Left renal cortex interstitium (tissue), 4 donors: ENCODE data around the gene FRYL. TPM values are rescaled to one million over a fixed set of nuclear protein-coding genes. Genes with fewer than 3 reads are reported as not detected.

Experiments used
- DNase-seq, 4 donors: peaks; one replicate each; pipeline ENCODE4 v3.0.0-alpha.2; 2013; ENCODE audit warnings: low read depth in 4 of 4, low spot score in 2 of 4, missing footprints in 1 of 4
- polyA plus RNA-seq, 4 donors: library from polyadenylated mRNA; unstranded; fragments of 120-200 nt; gene quantifications; one replicate each; pipeline ENCODE4 v1.2.1, GENCODE V29; 2013; ENCODE audit not compliant: insufficient read length in 4 of 4

The FRYL gene
- polyA plus RNA-seq, 4 donors = 38.4 to 52.3 (median 43.8) TPM

DNA sequence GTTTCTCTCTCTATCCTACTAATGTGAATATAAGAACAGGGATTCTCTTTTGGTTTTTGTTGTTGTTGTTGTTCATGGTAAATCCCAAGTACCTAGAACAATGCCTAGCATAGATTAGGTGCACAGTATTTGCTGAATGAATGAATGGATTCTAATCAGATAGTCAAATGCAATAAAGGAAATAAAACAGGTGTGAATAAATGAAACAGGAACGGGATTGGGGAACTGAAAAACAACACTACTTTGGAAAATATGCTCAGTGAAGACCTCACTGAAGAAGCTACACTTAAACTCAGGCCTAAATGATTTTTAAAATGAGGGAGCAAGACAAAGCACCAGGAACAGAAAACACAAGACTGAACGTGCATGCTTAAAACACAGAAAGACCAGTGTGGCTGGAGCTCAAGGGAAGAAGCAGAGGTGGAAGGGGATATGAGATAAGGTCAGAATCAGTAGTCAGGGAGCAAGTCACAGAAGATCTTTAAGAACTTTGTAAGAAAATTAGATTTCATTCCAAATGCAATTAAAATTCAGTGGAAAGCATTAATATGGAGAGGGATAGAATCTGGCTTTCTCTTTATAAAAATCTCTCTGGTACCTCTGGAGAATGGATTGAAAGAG lies 145.3 kb downstream of the FRYL start:
- no peak for DNase-seq

DNA sequence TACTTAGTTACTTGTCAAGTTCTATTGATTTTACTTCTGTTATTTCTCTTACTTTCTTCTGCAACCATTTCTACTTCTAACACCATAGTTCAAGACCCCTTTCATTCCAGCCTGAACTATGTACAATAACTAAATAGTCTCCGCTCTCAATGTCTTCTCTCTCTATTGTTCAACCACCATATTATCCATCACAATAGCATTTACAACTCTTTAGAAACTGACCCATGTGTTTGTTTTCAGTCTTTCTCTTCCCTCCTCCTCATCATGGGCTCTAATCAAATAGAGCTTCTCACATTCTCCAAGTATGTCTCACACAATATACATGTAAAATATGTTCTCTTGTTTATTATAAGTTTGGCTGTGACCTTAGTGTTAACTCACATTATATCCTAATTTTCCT lies 146.4 kb downstream of the FRYL start:
- no peak for DNase-seq

DNA sequence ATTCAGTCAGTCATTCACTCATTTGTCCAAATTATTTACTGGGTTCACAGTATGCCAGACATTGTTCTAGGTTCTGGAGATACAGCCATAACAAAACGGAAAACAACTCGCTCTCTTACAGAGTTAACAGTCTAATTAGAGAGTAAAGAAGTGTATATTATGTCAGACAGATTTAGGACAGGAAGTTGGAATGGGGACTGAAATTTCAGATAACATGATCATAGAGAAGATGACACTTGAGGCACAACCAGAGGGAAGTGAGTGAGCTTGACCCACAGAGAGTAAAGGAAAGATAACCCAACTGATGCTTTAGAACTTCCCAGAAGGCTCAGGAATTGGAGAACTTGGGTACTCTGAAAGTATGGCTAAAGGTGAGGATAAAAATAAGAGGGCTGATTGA lies 150.6 kb downstream of the FRYL start:
- DNase-seq = no peak

DNA sequence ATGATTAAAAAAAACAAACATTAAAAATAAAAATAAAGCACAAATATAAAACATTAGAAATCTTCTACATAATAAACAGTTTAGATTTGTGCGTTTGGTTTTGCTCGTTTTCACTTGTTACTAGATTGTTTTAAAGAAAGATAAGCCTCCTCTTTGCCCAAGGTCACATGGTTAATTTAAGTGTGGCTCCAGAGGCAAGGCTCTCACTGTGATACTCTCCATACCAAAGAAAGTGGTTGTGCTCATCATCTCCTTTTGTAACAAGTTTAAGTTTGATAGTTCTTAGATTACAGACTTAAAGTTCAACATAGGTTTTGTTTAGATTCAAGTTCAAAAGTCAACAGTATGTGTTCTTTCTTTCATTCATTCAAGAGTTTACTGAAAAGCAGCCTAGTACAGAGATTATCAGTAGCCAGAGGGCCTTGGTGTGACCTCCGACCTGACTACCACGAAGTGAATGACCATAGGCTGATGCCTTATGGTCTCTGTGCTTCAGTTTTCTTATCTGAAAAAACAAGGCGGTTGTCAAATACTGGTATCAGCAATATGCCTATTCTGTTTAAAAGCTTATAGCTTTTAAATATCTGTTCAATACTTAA lies 156.8 kb downstream of the FRYL start:
- DNase-seq = no peak

DNA sequence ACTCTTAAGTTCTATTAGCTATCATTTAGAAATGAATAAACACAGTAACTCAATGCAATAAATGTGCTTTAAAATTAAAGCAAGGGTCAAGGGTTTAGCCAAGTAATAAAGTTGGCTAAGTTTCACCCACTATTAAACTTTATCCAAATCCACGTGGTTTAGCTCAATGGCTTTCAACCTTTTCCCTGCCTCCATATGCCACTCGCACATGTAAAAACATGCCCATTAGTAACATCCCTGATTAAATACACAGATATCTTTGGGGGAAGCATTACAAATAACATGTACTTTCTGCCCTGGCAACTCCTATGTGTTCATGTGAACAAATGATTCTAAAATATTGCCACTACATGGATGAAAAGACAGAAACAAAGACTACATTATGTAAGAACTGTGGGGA lies 159.2 kb downstream of the FRYL start:
- DNase-seq = no peak

DNA sequence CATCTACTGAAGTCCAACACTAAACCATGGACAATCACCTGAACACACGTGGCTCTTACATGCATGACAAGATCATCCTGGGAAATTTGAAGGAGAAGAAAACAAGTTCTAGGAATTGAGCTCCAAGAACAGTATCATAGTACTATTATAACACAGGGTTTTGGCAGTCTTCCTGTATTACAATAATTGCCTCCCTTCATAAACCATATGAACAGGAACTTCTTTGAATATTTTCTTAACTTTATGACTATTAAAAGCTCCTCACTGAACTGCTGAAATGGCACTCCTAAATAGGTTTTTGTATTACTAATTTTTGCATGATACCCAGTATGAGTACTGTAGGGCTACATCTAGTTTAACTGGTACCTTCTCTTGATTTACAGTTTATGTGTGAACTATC lies 160.0 kb downstream of the FRYL start:
- DNase-seq = no peak

DNA sequence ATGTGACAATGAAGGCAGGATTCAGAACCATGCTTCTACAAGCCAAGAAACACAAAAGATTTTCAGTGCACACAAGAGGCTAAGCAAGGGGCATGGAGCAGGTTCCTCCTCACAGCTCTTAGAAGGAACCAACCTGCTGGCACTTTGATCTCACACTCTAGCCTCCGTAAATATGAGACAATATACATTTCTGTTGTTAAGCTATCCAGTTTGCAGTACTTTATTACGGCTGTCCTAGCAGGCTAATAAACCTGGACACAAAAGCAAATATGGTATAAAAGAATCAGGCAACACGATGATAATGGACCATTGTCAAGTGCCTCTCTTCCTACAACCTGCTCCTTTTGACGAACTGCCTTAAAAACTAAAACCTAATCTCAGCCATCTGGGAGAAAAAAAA lies 175.6 kb downstream of the FRYL start:
- no peak for DNase-seq

DNA sequence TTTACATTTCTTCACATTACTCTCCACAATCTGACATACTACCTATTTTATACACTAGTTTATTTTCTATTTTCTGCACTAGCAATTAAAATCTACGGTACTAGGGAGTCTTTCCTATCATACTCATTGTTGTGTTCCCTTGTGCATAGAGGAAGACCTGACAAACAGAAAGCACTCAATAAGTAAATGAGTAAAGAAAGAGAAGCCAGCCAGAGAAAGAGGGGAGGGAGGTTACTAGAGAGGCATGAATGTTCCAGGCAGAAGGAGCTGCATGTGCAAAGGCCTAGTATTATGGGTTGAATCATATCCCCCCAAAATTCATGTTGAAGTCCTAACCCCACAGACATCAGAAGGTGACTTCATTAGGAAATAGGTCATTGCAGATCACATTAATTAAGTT lies 176.0 kb downstream of the FRYL start:
- DNase-seq = no peak

DNA sequence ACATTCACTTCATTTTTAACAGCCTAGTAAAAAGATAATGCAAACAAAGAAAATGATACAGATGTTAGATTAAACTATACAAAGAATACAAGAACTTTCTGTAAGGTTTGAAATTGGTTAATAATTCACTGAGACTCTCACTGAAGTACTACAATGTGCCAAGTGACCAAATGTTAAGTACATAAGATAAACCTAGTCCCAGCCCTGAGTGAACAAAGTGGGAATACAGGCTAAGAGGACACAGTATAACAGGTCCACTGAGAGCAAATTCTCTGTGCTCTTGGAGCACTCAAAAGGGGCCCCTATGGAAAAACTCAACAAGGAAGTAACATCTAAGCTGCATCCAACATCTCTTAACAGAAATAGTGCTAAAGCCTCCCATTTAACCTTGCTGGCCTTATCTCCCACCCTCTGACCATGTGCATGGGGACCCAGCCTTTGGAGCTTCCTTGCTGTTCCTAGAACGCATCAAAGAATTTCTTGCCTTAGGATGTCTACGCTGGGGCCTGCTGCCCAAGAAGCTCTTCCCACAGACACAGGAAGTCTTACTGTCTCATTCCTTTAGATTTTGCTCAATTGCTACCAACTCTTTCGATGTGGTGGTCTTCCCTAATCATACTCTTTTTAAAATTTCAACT lies 176.6 kb downstream of the FRYL start:
- no peak for DNase-seq

DNA sequence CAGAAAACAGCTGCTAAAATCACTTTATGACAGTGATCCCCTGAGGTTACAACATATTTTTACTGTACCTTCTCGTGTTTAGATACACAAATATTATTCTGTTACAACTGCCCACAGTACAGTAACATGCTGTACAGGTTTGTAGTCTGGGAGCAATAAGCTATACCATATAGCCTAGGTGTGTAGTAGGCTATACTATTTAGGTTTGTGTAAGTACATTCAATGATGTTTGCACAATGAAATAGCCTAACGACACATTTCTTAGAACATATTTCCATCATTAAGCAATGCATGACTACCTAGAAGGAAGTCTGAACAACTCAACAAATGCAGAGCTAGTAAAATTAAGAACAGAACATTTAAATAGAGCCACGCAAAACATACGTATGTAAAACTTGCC lies 177.3 kb downstream of the FRYL start:
- DNase-seq = no peak

DNA sequence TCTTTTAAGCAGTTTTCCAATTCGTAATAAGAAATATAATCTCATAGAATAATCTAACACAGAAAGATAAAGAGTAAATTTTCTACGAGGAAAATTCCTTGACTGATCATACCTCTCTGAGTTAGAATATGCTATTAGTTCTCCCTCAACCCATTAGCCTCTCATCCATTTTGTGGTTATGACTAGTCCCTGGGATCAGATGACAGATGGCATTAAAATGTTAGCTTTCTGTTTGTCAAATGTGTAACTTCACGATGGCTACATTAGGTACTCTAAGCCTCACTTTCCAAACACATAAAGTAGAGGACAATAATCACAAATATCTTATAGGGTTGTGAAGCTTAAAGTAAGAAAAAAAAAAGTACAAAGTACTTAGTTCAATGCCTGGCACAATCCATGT lies 177.9 kb downstream of the FRYL start:
- no peak for DNase-seq

DNA sequence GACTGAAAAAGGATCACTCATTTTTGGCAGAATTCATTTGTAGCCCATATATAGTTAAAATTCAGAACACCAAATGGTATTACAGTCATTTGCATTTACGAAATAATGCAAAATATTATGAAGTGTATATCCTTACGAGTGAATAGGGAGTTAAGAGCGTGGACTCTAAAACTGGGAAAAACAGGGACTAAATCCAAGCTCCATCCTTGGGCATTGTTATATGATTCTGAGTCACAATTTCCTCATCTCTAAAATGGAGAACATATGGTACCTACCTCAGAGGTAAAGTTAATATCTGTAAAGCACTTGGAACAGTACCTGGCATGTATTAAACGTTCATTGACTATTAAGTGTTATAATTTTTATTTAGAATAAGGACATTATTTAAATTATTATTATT lies 183.7 kb downstream of the FRYL start:
- no peak for DNase-seq

DNA sequence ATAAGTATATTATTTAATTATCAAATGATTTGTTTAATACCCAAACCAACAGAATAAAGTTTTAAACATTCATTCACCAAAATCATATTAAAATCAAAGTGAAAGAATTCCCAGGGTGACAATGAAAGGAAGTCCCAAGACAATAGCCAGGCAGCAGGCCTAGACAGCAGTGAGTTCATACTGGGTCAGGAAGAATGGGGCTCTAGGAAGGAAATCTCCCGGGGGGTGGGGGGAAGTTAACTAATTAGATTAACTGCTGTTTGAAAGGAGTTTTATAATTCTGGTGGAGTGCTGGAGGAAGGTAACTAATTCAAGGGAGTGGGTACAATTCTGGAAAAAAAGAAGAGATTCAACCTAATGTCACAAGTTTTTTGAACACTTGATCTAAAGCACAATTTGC lies 185.9 kb downstream of the FRYL start:
- no peak for DNase-seq

DNA sequence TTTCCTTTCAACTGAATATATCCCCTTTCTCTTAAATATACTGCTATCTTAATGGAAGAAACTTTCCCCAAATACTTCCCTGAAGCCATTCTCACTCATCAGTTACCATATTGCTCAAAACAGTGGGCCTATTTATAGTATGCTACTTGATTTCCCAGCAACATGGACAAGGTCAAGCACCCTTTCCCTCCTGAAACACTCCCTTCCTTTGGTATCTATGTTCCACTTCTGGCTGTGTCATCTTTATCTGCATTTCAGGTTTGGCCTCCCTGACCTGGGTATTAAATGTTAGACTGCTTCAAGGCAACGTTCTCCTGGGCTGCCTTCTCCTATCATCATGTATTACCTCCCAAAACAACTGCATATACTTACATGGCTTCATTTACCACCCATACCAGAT lies 188.7 kb downstream of the FRYL start:
- no peak for DNase-seq

DNA sequence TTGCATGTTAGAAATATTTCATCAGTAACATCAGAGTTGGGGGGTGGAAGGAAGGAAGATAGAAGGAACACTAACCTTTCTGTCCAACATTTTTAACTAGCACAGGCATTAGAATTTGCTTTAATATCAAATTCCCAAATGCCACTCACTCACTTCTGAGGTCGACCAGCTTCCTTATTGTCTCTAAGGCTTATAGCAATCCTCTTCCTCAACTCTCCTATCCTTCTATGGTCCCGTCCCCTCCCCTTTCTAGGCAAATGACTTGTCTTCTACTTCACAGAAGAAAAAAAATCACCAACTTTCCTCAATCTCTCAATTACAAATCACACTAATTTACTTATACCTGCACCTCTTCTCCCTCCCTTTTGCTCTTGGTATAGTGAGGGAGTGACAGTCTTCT lies 189.2 kb downstream of the FRYL start:
- no peak for DNase-seq

DNA sequence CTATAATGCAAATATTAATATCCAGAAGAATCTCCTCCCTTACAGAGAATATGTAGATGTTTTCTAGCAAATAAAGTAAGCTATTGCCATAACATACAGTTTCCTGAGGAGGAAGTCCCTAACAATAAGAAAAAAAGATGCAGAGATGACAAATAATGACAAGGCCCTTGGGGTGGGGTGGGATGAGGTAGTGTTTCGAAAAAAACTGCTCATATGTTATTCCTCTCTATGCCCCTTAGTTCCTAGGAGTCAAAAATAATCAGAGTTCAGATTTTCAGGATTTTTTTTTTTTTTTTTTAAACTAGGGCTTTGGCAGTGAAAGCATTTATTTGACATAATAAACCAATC lies 191.0 kb downstream of the FRYL start:
- DNase-seq = no peak

DNA sequence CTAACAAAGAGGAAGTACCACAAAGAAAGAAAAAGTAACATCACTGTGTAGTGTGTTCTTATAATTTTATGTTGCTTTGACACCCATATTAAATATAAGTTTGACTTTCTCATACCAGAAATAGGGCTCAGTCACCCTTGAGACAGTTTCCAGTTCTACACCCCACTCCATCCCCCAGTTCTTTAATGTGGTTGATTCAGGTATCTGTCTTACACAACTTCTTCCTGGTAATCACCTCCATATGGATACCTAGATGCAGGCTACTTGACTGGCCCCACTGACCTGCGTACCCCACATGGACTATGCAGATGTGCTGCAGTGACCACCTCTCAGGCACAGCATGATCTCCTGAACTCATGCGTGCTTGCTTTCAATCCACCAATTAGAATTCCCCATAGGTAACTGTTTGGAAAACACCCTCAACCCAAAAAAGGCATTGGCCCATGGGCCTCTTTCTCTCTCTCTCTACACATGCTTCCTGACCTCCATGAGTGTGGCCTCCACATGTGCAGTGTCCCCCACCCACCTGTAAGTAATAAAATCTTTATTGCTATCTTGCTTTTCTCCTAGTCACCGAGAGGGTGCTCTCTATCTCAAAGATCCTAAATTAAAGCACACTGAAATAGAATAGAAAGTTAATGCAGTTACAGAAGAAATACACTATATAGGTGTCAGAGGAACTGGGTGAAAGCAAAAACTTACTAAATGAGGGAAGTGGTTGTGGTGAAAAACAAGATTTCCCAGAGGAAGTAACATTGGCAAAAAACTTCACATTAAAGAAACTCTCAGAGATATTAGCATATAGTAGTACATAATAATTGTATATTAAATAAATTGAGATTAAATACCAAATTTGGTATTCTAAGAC lies 191.6 kb downstream of the FRYL start:
- no peak for DNase-seq

DNA sequence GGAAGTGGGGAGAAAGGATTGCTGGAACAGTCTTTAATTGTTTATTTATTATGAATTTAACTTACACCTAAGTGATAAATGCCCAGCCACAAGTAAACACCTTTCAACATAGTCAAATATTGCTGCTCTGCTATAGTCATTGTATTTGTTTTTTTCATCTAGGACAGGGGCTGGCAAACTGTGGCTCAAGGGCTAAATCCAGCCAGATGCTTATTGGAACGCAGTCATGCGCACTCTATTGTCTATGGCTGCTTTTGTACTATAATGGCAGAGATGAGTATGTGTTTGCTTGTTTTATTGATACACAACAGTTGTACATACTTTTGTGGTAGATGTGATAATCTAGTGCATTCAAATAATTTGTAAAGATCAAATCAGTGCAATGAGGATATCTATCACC lies 194.7 kb downstream of the FRYL start:
- no peak for DNase-seq

DNA sequence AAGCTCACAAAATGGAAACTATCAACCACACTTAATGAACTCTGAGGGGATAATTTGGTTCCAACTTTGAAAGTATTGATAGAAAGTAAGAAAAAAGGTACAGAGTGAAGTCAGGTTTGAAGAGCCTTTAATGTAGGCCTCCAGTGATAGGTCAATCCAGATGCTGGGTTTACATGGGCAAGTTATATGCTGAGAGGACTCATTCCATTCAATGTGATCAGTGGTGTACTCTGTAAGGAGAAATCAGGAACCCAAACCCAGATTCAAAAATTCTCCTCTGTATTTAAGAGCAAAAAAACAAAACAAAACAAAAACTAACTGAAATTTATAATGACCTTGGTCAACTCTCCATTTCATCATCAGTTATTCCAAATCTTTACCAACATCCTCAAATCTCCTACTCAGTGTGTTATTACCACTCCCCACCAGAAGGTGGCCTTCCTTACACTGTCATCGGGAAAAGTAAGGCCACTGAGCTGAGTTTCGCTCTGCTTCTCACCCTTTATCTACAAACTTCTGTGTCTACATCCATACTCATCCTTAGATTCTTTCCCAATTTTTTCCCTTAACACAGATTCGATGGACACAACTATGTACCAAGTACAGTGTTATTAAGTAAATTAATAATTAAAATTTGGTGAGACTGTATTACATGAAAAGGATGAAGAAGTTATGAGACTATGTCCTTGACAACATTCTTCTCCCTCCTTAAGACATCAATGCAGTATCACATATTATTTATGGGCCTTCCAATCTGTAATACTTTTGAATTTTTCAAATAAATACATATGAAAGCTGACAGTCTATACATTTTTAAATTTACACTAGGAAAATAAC lies 201.7 kb downstream of the FRYL start:
- peak; percentile 15 to 56 (median 38) for DNase-seq

DNA sequence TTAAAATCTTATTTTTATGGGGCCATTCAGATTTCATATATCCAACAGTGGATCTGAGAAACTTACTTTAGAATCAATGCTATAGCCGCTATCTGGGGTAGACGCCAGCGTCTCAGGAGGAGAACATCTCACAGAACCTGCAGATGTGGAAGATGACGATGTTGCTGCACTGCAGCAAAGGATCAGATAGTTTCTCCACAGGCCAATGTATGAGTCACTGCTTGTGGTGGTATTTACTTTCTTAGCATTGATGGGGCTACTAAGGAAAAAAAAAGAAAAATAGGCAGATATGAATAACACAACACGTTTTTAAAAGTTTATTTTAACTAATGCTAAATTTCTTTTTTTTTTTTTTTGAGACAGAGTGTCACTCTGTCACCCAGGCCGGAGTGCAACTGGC lies 204.1 kb downstream of the FRYL start:
- no peak for DNase-seq

DNA sequence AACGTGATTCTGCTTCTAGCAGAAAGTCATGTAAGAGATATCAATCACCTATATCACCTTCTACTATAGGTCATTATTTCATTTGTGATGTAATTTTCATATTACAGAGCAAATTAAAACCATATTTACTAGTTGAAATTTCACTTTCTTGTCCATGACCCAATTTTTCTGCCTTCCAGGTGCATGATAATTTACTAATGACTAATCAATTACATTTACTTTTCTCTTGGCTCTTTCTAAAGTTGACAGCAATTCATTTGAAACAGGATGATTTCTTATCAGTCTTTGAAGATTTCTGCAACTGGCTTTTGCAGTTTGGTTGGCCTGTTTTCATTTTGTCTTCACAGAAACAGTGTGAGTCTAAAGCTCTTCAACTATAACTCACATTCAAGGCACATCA lies 208.6 kb downstream of the FRYL start:
- no peak for DNase-seq
